NCI-H82 (cell line): ENCODE data around the gene PRKAG2.

Experiments
- DNase-seq: peaks from one replicate; lab custom pipeline; 2025; lab: John Stamatoyannopoulos, UW

The PRKAG2 gene

DNA sequence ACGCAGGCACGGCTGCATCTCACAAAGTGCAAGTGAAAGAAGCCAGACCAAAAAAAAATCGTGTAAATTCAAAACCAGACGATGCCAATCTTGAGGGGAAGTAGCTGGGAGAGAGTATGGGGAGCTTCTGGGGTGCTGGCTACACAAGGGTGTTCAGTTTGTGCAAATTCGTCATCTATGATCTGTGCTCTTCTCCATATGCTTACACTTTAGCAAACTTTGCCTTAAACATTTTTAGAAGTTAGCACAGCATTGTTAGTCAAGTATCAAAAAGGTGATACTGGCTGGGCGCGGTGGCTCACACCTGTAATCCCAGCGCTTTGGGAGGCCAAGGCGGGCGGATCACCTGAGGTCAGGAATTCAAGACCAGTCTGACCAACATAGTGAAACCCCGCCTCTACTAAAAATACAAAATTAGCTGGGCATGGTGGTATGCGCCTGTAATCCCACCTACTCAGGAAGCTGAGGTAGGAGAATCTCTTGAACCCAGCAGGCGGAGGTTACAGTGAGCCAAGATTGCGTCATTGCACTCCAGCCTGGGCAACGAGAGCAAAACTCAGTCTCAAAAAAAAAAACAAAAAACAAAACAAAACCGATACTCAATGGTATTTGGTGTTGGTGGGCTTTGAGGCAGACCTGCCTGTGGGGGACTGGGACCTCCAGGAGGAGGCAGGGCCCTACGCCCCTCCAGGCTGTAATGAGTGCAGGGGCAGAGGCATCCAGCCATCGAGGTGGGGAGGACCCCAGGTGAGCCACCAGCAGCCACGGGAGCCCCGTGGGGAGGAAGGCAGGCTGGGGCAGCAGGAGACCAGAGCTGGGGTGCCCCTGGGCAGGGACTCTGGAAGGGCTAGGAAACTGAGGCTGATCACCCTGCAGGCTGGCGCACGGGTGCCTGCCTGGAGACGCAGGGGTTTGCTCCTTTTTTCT is 150.0 kb downstream of the PRKAG2 start:
- DNase-seq: no peak

DNA sequence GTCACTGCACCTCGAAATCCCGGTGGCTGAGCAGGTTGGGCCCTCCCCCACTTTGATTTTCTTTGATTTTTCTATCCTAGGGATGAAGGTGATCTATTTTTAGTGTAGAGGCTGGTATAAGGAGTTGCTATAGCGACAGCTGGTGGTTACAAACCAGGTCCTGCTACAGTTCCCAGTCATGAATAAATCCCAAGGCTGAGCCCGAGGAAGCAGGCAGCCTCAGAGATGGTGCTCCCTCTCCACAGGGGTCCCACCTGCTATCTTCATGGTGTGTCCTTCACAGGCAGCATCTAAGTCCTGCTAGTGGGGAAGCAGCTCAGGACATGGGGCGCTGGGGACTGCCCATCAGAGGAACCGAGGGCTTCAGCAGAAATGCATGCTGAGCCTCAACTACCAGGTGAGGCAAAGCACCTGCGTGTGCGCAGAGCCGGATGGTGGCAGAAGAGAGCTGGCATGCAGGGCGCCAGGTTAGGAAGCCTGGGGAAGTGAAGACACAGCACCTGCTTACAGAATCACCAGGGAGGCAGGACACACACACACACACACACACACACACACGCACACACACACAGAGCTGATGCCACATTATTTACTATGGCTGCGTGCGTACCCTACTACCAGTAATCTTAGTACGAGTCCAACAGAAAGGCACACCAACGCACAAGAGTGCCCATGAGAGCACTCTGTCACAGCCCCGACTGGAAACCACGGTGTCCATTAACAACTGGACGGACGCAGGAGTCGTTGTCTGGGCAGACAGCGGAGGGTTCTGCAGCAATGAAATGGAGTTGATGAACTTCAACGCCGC is 150.9 kb downstream of the PRKAG2 start:
- DNase-seq: peak; percentile 13

DNA sequence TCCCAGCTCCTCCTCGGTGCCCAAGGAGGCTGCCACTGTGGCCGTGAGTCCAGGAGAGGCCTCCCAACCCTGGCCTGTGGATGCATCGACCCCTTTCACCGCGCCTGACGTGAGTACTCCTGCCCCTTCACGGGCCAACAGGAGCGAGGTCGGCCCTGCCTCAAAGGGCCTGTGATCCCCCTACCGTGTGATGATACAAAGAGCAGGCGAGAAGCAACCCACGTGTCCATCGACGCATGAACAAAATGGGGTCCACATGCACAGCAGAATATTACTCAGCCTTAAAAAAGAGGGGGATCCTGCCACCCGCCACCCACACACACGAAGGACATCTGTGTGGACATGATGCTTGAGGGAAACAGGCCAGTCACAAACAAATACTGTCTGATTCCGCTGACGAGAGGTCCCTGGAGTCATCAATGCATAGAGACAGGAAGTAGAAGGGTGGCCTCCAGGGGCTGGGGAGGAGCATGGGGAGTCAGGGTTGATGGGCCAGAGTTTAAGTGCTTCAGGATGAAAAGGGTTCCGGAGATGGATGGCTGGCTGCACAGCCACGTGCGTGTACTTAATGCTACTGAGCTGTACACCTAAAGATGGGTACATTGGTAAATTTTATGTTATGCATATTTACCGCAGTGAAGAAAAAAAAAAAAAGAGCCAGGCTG is 151.9 kb downstream of the PRKAG2 start:
- DNase-seq: no peak

DNA sequence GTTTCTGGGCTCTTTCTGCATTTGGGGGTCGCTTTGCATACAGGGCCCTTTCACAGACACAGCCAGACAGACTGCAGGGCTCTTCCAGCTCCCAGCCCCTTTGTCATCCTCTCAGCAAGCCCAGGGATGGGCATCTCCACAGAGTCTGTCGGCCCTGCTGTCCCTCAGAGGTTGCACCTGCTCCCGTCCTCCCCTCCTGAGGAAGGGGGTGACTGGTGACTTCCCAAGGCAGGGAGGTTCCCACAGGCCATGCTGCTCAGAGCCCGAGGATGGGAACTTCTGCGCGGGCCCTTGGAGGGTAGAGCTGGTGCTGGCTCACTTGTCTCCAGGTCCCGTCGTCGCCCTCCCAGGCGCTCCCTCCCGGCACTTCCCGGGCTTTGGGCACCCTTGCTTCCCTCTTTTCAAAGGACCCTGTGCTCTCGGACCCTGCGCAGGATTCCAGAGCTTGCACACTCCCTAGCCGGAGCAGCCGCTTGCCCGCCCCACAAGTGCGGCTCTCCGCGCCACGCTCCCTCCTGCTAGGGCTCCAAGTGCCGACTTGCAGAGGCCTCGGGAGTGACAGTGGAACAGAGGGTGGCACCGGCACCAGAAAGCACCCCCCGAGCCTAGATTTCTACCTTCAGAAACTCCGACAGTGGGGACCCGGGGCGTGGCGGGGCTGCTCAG is 152.5 kb downstream of the PRKAG2 start:
- DNase-seq: no peak

DNA sequence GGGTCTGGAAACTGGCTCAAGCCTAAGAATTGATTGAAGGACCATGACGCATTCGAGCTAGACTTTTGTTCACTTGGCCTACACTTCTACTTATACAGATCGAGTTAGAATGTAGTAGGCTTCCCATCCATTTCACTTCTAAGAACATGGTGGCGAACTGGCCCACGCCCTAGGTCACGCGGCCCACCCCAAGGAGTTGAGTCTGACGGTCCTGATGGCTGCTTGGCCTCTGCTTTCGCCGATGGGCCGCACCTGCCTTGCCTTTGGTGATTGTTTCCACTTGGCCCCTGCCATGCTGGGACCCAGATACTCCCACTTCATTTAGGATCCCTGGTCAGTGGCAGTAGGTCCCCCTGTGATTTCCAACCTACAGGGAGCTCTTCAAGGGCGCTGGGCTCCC is 153.6 kb downstream of the PRKAG2 start:
- DNase-seq: no peak

DNA sequence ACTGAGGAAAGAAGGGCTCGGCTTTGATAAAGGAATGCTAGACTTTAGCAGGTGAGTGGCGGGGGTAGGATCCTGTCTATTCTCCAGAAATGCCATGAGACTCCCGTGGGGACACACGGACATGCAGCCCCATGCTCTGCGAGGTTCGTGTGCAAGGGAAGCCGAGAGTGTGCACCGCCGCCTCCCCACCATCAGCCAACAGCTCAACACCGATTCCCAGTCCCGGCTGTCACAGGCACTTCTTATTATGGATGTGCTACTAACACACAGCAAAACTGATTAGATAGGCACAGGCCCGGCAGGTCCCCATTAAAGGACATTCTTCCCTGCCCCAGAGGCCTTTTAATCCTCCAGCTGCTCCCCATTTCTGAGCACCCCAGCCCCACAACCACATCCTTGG is 154.4 kb downstream of the PRKAG2 start:
- DNase-seq: no peak

DNA sequence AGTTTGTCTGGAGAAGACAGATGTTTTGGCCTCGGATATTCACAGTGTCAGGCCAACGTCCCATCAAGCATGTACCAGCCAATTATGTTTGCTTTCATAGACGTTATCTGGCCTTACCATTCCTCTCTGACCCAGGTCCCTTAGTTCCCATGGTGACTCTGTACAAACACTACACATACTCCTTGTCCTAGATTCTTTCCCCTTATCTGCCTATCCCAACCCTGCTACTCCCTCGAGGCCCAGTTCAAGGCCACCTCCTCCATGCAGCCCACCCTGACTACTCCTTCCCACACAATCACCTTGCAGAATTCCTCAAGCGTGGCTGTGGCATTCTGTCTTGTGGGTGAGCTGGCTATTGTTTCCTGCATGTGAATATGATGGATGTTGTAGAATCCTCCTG is 155.2 kb downstream of the PRKAG2 start:
- DNase-seq: no peak

- DNase-seq: no peak
Measured at GRCh38 chr7:151721236-151721635, 155.7 kb downstream of the PRKAG2 start.

DNA sequence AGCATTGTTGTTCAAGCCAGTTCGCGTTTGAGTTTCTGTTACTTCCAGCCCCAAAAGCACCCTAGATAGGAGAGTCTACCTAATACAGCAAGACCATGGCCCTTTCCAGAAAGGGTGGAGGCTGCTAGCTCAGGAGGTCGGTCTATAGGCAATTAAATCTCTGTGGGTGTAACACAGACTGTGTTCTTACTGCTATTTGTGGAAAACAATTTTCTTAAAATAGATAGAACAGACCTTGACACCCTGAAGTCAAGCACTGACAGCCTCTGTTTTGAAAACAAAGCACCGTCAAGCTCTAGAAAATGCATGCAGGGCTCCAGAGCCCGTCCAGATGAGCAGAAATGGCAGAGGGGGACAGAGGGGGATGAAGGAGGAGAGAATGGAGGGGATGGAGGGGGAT is 156.6 kb downstream of the PRKAG2 start:
- no peak for DNase-seq

DNA sequence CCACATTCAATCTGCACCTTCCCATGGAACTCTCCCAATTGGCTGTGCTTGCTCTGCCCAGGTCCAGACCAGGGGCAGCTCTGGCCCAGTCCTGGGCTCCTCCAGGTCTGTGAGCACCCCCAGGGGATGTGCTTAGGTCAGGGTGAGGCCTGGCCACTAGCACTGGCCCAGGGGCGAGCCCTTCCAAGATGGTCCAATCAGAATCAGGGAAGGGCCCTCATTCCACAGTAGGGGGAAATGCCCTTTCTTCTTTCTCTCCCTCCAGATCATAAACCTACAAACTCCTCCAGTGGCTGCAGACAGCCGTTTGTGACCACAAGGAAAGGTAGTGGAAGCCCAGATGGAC is 157.0 kb downstream of the PRKAG2 start:
- no peak for DNase-seq

GRCh38 chr7:151719031-151719896 is 157.7 kb downstream of the PRKAG2 start:
- no peak for DNase-seq

DNA sequence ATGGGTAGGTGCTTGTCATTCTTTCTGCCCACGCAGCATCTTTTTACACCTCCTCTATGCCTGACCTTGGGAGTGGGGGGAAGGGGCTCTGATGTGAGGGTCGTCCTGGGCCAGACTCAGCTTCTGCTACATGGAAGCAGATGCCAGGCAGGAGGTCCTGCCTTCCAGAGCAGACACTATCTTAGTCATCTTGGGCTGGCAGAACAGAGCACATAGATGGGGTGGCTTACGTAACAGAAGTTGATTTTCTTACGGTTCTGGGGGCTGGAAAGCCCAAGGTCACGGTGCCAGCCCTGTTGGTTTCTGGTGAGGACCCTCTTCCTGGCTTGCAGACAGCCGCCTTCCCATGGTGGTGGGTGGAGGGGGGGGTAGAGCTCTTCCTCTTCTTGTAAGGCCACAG is 159.0 kb downstream of the PRKAG2 start:
- no peak for DNase-seq

DNA sequence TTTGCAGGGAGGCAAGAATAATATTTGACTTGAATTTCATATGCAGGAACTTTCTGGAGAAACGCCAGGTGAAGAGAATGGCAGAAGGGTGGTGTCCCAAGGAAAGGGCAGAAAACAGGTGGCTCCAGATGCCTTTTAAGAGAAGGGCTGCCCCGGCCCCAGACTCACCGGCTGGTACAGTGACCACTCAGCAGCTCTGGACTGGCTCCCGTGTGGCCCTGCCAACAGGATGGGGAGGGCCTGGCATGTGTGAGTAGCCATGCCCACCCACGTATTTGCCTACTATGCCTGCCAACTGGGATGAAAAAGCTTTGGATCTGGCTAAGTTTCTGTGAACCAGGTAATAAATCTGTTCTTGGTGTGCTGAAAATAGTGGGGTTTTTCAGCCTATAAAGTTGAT is 159.5 kb downstream of the PRKAG2 start:
- no peak for DNase-seq

DNA sequence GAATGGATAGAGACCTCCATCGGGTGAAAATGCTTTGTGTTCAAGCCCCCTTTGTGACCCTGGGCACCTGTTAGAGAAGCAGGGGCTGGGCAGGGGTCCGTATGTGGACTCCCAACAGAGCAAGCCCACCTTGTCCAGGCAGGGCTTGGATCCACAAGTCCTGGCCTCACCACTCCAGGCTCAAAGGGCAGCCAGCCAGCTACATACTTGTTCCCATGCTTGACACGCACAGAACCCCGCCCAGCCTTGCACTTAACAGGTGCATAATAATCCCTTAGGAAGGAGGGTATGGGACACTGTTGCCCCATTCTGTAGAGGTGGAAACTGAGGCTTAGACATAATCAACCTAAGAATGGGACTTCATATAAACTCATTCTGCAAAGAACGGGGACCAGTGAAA is 160.6 kb downstream of the PRKAG2 start:
- no peak for DNase-seq

GRCh38 chr7:151715666-151716315 is 161.1 kb downstream of the PRKAG2 start:
- no peak for DNase-seq

GRCh38 chr7:151714201-151714600 is 162.7 kb downstream of the PRKAG2 start:
- DNase-seq: no peak

GRCh38 chr7:151712810-151713125 is 164.1 kb downstream of the PRKAG2 start:
- no peak for DNase-seq

DNA sequence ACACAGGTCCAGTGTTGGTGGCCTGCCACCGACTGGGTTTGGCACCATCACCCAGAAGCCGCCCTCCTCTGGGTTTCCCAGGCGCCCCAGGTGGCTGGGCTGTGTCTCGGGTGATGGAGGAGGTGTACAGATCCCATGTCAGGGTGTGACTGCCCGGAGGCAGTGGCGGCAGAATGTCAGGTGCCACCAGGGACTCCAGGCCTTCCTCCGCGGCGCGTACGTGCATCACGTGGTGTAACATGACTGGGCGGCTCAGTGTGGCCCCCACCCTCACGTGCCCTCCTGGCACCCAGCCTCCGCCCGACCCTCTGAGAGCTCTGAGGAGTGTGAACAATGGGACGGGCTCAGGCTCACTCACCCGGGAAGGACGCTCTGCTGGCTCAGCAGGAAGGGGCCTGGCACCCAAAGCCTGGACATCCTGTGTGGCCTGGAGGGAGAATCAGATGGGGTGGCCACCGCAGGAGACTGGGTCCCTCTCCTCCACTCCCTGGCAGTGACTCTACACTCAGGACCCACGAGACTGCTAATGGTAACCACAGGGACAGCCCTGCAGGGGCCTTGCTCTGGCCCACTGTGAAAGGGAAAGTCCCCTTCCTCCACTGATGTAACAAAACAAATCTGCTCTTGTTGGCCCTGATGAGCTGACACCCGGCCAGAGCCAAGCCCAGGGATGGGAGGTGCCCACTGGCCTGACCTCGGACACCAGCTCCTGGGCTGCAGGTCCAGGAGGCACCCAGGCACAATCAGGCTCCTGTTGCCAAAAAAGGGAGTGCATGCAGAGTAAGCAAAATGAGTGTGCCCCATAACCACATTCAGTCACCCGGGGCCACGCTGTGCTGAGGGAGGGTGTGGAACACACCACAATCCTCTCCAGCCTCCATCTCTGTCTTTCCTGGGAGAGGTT is 164.8 kb downstream of the PRKAG2 start:
- no peak for DNase-seq

DNA sequence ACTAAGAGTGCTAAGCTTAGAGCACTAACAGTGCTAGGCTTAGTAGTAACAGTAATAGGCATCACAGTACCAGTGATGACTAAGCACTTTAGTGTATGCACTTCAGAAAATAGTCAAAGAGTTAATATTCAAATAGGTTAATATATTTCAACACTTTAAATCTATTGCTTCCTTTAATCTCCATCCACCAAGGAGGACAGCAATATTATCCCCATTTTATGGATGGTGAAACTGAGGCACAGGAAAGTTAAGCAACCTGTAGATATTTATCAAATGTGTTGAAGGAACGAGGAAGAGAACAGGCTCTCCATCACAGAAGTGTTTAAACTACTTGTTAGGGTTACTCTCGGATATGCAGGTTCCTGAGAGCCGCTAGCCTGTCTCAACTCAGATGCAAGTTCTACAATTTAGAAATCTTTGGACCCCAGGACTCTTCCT is 165.5 kb downstream of the PRKAG2 start:
- no peak for DNase-seq
